ENCODE results near the gene PIK3R1.

Gene PIK3R1

GRCh38 chr5:68253624-68254585, 38.3 kb downstream of the PIK3R1 start:
- DNase-seq = no peak

- no peak for DNase-seq
These were observed 39.3 kb downstream of the PIK3R1 start for GRCh38 chr5:68254810-68255209.

GRCh38 chr5:68255305-68256120, 40.0 kb downstream of the PIK3R1 start:
- DNase-seq = no peak

GRCh38 chr5:68257210-68257609, 41.7 kb downstream of the PIK3R1 start:
- DNase-seq = no peak

- DNase-seq = no peak
These were observed 43.0 kb downstream of the PIK3R1 start for GRCh38 chr5:68258531-68258930.

GRCh38 chr5:68259700-68260099, 44.1 kb downstream of the PIK3R1 start:
- no peak for DNase-seq

- DNase-seq = no peak
These were observed 44.9 kb downstream of the PIK3R1 start for GRCh38 chr5:68260467-68260866.

GRCh38 chr5:68261169-68261568, 45.6 kb downstream of the PIK3R1 start:
- DNase-seq = no peak

GRCh38 chr5:68261569-68262065, 46.1 kb downstream of the PIK3R1 start:
- no peak for DNase-seq

GRCh38 chr5:68264024-68264956, 48.7 kb downstream of the PIK3R1 start:
- DNase-seq = no peak

GRCh38 chr5:68265347-68265746, 49.8 kb downstream of the PIK3R1 start:
- no peak for DNase-seq

- no peak for DNase-seq
These were observed 50.4 kb downstream of the PIK3R1 start for GRCh38 chr5:68265822-68266395.

- DNase-seq = no peak
These were observed 50.9 kb downstream of the PIK3R1 start for GRCh38 chr5:68266457-68266856.

- DNase-seq = no peak
These were observed 51.5 kb downstream of the PIK3R1 start for GRCh38 chr5:68267066-68267465.

- no peak for DNase-seq
These were observed 52.7 kb downstream of the PIK3R1 start for GRCh38 chr5:68268101-68268851.

GRCh38 chr5:68268852-68269130, 53.2 kb downstream of the PIK3R1 start:
- DNase-seq = no peak

GRCh38 chr5:68269820-68270219, 54.3 kb downstream of the PIK3R1 start:
- DNase-seq = no peak

GRCh38 chr5:68270399-68270975, 54.9 kb downstream of the PIK3R1 start:
- no peak for DNase-seq

GRCh38 chr5:68271124-68271523, 55.6 kb downstream of the PIK3R1 start:
- DNase-seq = no peak

- DNase-seq = no peak
These were observed 56.7 kb downstream of the PIK3R1 start for GRCh38 chr5:68272289-68272688.

GRCh38 chr5:68273717-68274409, 58.3 kb downstream of the PIK3R1 start:
- no peak for DNase-seq

Data from cortex of kidney (tissue), 1 donor.